Body of pancreas (tissue), 4 donors: ENCODE results near the gene FERMT1.

Source experiments
- POLR2A ChIP-seq, 3 donors: fragments of 450-650 bp; IDR thresholded peaks; one replicate each; pipeline ENCODE4 v1.6.1; 2016; ENCODE audit warnings: antibody characterized with exemption in 3 of 3, mild to moderate bottlenecking in 2 of 3
- TF ChIP-seq, protein P1 (sequence below), 7 experiments: fragments of 450-650 bp in 4 of 7; fragments of 200-600 bp in 3 of 7; sonication (generic) in 3 of 7; IDR thresholded peaks; one replicate each; pipeline ENCODE4 v1.5.1; 2016 to 2019; ENCODE audit warnings: antibody characterized with exemption in 7 of 7

DNA sequence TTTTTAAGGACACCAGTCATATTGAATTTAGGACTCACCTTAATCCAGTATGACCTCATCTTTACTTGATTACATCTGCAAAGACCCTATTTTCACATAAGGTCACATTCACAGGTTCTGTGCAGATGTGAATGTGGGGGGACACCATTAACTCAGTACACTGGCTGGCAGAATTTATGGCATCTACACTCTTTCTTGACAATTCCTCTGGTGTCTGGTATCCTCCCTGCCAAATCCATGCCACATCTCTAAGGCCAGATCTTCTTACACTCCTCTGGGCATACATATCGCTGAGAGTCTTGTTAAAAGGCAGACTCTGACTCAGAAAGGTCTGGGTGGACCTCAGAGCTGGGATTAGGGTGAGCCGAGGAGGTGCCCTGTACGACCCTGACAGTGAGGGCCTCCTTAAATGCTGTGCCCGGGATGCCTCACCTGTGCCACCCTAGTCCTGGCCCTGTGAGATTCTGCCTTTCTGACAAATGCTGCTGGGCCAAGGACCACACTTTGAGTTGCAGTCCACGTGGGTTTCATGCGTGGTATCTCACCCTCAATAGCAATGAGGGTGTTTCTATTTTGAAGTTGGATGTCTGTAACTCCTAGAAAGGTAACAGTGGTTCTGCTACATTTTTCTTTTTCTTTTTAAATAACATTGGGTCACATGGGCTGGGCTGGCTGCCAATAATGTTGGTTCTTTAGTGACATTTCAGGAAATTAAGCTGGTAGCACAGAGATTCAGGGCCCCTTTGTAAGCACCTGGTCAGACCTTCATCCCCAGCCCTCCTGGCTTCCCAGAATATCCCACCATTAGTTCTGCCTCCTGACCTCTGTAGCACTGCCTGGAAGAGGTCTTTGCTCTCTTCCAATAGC, 51.8 kb downstream of the FERMT1 start:
- no peak for TF ChIP-seq POLR2A (IDR thresholded peaks at IDR 0.05)
- TF ChIP-seq, protein P1, sequence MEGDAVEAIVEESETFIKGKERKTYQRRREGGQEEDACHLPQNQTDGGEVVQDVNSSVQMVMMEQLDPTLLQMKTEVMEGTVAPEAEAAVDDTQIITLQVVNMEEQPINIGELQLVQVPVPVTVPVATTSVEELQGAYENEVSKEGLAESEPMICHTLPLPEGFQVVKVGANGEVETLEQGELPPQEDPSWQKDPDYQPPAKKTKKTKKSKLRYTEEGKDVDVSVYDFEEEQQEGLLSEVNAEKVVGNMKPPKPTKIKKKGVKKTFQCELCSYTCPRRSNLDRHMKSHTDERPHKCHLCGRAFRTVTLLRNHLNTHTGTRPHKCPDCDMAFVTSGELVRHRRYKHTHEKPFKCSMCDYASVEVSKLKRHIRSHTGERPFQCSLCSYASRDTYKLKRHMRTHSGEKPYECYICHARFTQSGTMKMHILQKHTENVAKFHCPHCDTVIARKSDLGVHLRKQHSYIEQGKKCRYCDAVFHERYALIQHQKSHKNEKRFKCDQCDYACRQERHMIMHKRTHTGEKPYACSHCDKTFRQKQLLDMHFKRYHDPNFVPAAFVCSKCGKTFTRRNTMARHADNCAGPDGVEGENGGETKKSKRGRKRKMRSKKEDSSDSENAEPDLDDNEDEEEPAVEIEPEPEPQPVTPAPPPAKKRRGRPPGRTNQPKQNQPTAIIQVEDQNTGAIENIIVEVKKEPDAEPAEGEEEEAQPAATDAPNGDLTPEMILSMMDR (IDR thresholded peaks at IDR 0.05) = no peak
